Bronchial epithelial cell (primary cell): Measurements from ENCODE around the gene CALML3. TPM values are rescaled to one million over a fixed set of nuclear protein-coding genes. Genes with fewer than 3 reads are reported as not detected.

Experiments used
- DNase-seq: peaks from one replicate; pipeline ENCODE4 v3.0.0-alpha.2; 2010; ENCODE audit warnings: low read depth
- FAIRE-seq: peaks from 2 replicates; lab custom pipeline; 2011; peaks lifted over from hg19 to GRCh38; lab: Jason Lieb, UNC
- H3K27me3 ChIP-seq: 2 replicates; pipeline ENCODE4 v1.5.1; 2011; ENCODE audit warnings: low read length; ENCODE audit not compliant: control insufficient read depth, insufficient read depth
- H3K36me3 ChIP-seq: 2 replicates; pipeline ENCODE4 v1.5.1; 2011; ENCODE audit warnings: low read length; ENCODE audit not compliant: control insufficient read depth, insufficient read depth
- H3K4me3 ChIP-seq: 2 replicates; pipeline ENCODE4 v1.5.1; 2011; ENCODE audit warnings: mild to moderate bottlenecking, low read depth, low read length, control low read depth
- total RNA-seq: library from RNA; depleted of rRNA; stranded (reverse); fragments of >200 nt; gene quantifications from 2 replicates; pipeline ENCODE4 v1.2.1, GENCODE V29; 2014
- TF ChIP-seq, protein P1 (sequence below): IDR thresholded peaks from 2 replicates; pipeline ENCODE4 v1.5.1; 2011; ENCODE audit warnings: mild to moderate bottlenecking, moderate library complexity, low read length, control low read depth, inconsistent platforms; ENCODE audit not compliant: insufficient read depth, severe bottlenecking

Gene CALML3
- total RNA-seq, 1 donor from 2014 or later: 0.53 TPM

DNA sequence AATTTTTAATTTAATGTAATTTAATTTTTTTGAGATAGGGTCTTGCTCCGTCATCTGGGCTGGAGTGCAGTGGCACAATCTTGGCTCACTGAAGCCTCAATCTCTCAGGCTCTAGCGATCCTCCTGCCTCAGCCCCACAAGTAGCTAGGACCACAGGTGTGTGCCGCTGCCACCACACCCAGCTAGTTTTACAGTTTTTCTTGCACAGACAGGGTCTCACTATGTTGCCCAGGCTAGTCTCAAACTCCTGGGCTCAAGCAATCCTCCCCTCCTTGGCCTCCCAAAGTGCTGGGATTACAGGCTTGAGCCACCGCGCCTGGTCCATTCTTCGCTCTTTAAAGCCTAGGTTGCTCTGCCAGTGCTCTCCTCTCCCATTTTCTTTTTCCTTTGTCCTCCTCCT lies 12.9 kb downstream of the CALML3 start:
- Histone ChIP-seq H3K4me3 (no peak overlapping the region), H3K27me3 (no peaks in the 10 kb centered on the region), H3K36me3 (no peaks in the 10 kb centered on the region)
- TF ChIP-seq, protein P1, sequence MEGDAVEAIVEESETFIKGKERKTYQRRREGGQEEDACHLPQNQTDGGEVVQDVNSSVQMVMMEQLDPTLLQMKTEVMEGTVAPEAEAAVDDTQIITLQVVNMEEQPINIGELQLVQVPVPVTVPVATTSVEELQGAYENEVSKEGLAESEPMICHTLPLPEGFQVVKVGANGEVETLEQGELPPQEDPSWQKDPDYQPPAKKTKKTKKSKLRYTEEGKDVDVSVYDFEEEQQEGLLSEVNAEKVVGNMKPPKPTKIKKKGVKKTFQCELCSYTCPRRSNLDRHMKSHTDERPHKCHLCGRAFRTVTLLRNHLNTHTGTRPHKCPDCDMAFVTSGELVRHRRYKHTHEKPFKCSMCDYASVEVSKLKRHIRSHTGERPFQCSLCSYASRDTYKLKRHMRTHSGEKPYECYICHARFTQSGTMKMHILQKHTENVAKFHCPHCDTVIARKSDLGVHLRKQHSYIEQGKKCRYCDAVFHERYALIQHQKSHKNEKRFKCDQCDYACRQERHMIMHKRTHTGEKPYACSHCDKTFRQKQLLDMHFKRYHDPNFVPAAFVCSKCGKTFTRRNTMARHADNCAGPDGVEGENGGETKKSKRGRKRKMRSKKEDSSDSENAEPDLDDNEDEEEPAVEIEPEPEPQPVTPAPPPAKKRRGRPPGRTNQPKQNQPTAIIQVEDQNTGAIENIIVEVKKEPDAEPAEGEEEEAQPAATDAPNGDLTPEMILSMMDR: no peak
- DNase-seq (no peak), FAIRE-seq (no peak)

DNA sequence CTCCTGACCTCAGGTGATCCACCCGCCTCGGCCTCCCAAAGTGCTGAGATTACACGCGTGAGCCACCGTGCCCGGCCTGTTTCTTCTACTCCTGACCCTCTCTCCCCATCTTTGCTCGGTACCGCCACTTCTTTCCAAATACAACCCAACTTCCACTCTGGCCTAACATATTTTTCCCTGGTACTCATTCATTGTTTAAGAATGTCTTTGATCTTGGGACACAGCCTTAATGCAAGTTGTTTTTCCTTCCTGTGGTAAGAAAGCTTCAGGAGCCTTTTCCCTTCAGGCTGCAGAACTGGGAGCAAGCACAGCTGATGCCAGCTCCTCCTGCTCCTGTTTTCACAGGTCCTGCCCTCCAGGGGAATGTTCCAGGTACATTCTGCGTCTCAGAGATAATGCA lies 13.7 kb downstream of the CALML3 start:
- Histone ChIP-seq H3K36me3 (no peaks in the 10 kb centered on the region), H3K27me3 (no peaks in the 10 kb centered on the region), H3K4me3 (no peak overlapping the region)
- DNase-seq (peak; percentile 80), FAIRE-seq (peak; percentile 50)
- TF ChIP-seq, protein P1: no peak

DNA sequence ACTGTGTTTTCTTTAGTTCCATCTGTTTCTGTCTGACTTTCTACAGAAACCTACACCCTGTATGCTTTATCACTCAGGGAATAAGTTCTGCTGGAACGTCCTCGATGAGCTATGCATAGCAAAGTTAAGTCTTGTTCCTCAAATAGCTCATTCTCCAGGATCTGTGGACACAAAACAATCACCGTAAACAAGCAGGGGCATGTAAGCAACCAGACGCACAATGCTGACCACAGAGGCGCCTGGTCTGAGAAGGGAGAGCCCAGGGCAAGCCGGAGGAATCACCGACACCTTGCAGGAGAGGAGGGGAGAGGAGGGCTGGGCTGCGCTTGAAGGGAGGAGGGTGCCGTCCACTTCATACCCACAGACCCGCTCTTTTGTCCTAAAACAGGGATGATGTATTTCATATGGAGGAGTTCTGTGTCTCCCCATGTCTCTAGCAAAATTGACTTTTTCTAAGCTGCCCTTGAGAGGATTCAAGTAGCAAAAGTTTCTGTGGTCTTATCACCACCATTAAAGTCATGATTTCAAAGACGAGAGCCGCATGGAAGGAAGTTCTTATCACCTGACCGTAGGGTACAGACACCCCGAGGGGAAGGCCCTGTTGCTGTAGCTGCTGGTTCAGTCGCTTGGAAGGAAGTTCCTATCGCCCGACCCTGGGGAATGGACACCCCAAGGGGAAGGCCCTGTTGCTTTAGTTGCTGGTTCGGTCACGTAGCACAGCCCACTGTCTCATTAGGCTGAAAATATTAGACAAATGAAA lies 14.3 kb downstream of the CALML3 start:
- Histone ChIP-seq H3K36me3 (no peaks in the 10 kb centered on the region), H3K27me3 (no peaks in the 10 kb centered on the region), H3K4me3 (no peak overlapping the region)
- FAIRE-seq (no peak), DNase-seq (peak; percentile 93)
- TF ChIP-seq, protein P1: no peak

DNA sequence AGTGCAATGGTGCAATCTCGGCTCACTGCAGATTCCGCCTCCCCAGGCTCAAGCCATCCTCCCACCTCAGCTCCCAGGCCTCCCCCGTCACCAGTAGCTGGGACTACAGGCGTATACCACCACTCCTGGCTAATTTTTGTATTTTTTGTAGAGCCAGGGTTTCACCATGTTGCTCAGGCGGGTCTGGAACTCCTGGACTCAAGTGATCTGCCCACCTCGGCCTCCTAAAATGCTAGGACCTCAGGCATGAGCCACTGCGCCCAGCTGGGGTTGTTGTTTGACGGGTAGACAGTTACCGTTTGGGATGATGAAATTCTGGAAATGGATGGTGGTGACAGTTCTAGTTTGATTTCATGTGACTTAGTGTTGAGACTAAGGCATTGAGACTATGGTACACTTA lies 15.3 kb downstream of the CALML3 start:
- FAIRE-seq (no peak), DNase-seq (no peak)
- Histone ChIP-seq H3K36me3 (no peaks in the 10 kb centered on the region), H3K27me3 (no peaks in the 10 kb centered on the region), H3K4me3 (no peak overlapping the region)
- TF ChIP-seq, protein P1: no peak

DNA sequence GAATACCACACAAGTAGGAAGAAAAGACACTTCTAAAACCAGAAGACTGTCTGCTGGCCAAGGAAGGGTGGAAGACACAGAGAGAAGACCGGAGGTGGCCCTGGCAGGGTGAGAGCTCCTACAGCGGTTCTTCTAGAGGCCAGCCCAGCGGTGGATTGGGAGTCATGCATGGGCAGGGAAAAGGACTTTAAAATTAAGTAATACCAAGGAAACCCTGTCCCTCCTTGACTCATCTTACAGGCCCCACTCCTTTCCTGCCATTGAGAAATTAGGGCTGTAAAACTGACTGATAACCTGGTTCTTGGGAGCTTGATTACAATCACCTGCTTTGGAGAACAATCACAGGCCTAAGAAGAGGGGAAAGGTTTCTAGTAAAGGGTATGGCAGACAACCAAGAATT lies 16.1 kb downstream of the CALML3 start:
- TF ChIP-seq, protein P1: no peak
- H3K36me3 ChIP-seq: no peaks in the 10 kb centered on the region
- no peaks in the 10 kb centered on the region for H3K27me3 ChIP-seq
- H3K4me3 ChIP-seq: no peak overlapping the region
- no peak for FAIRE-seq
- DNase-seq: no peak

DNA sequence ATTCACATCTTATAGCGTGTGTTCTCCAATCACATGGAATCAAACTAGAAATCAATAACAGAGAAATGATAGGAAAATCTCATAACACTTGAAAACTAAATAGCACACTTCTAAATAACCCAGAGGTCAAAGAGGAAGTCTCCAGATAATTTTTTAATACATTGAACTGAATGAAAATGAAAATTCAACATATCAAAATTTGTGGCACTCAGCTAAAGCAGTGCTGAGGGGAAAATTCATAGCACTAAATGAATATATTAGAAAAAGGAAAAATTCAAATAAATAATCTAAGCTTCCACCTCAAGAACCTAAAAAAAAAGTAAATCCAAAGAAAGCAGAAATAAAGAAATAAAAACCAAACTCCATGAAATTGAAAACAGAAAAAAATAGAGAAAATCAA lies 17.3 kb downstream of the CALML3 start:
- no peak overlapping the region for H3K4me3 ChIP-seq
- no peak for DNase-seq
- TF ChIP-seq, protein P1: no peak
- no peak for FAIRE-seq
- H3K27me3 ChIP-seq: no peaks in the 10 kb centered on the region
- H3K36me3 ChIP-seq: no peaks in the 10 kb centered on the region
